Psoas muscle (tissue), 8 donors: ENCODE data around the gene PAPSS1. TPM values are rescaled to one million over a fixed set of nuclear protein-coding genes. Genes with fewer than 3 reads are reported as not detected.

Source experiments
- ATAC-seq, 4 donors: fragments of 200-7000 bp; cut with Tn5 transposase; one replicate each; pipeline ENCODE4 v1.9.1; 2020; ENCODE audit warnings: moderate library complexity in 3 of 4, mild to moderate bottlenecking in 2 of 4
- DNase-seq, 2 donors: peaks; one replicate each; pipeline ENCODE4 v3.0.0-alpha.2; 2020
- H3K27ac ChIP-seq: fragments of 200-600 bp; one replicate; pipeline ENCODE4 v1.8.0; 2022
- H3K27me3 ChIP-seq, 3 donors: fragments of 200-600 bp in 1 of 3; one replicate each; pipeline versions ENCODE4 v1.6.1 to v1.8.0; 2013 to 2022; ENCODE audit warnings: low read length in 2 of 3, mild to moderate bottlenecking in 2 of 3, moderate library complexity in 1 of 3; ENCODE audit not compliant: insufficient read depth in 3 of 3
- H3K36me3 ChIP-seq, 2 donors: fragments of 200-600 bp in 1 of 2; one replicate each; pipeline versions ENCODE4 v1.6.1 to v1.8.0; 2013 to 2022; ENCODE audit warnings: low read depth in 1 of 2, mild to moderate bottlenecking in 1 of 2, moderate library complexity in 1 of 2; ENCODE audit not compliant: insufficient read depth in 1 of 2
- H3K4me1 ChIP-seq: fragments of 200-600 bp; one replicate; pipeline ENCODE4 v1.8.0; 2022
- H3K4me3 ChIP-seq: fragments of 200-600 bp; one replicate; pipeline ENCODE4 v1.8.0; 2022; ENCODE audit warnings: mild to moderate bottlenecking
- H3K9me3 ChIP-seq: fragments of 200-600 bp; one replicate; pipeline ENCODE4 v1.8.0; 2022
- CTCF ChIP-seq: fragments of 200-600 bp; IDR thresholded peaks from one replicate; pipeline ENCODE4 v1.8.0; 2022; ENCODE audit warnings: antibody characterized with exemption
- WGBS, 3 donors: extraction: QIAGEN DNeasy Blood & Tissue Kit; methylation state at CpG; one replicate each; pipeline versions ENCODE4 v1.1.6 to v1.1.7; 2013; 5-methylcytosine and 5-hydroxymethylcytosine counted together
- intact Hi-C, 2 donors: fragments of 100-400 bp; cut with DNase I; formaldehyde crosslinking; loops; one replicate each; pipeline versions ENCODE4 v1.11.0 to v1.14.2; 2022
- polyA plus RNA-seq, 3 donors: library from polyadenylated mRNA; stranded (reverse); fragments of 200-250 nt; gene quantifications; one replicate each; pipeline ENCODE4 v1.2.3, GENCODE V29; 2013
- total RNA-seq, 4 donors: library from RNA; stranded (reverse); fragmentation: NEBNext Ultra II Directional in 2 of 4; extraction: Animal tissue kit (Norgen Biotek cat#: 25700) in 2 of 4; gene quantifications; one replicate each; pipeline versions ENCODE4 v1.2.1 to v1.2.4, GENCODE V29; 2021 to 2023
- donor health status: healthy with polysubstance abuse.
- donor health status: DM: no; HTN: no; CAD: no; lungs with moderate emphysema.
- donor health status: Bipolar disorder and iron deficiency.
- donor health status: healthy.
- donor health status: DM: yes; HTN: yes; CAD: no.
- donor health status: DM: no; HTN: no; CAD: no.
- donor health status: DM: no; HTN: no; CAD: no.
- donor health status: DM: yes; HTN: yes; CAD: no.

The PAPSS1 gene
- total and polyA plus RNA-seq, 7 donors = 4.0 to 10.8 (median 5.5) TPM

- peaks cover 2 to 32% of the 10 kb centered on the region in 2 donors for H3K36me3 ChIP-seq
- TF ChIP-seq CTCF = no peak
- DNase-seq (no peak), ATAC-seq (no peak)
- no peaks in the 10 kb centered on the region for H3K9me3 ChIP-seq
- H3K4me1 ChIP-seq = no peaks in the 10 kb centered on the region
- H3K4me3 ChIP-seq = no peak overlapping the region
- H3K27me3 ChIP-seq = no peaks in the 10 kb centered on the region
- intact Hi-C loops = no loop called here
- no peak overlapping the region for H3K27ac ChIP-seq
Observed at GRCh38 chr4:107650251-107650650, 69.8 kb downstream of the PAPSS1 start.

GRCh38 chr4:107648178-107648991 lies 71.6 kb downstream of the PAPSS1 start:
- 95 to 96% (median 96%) methylated on average over 8 of the region's 8 CpGs for WGBS, 3 donors
- no peak for TF ChIP-seq CTCF
- H3K27ac ChIP-seq = no peak overlapping the region
- H3K36me3 ChIP-seq = peaks cover 2 to 31% of the 10 kb centered on the region in 2 donors
- no peak for ATAC-seq
- H3K27me3 ChIP-seq = no peaks in the 10 kb centered on the region
- H3K4me3 ChIP-seq = no peak overlapping the region
- intact Hi-C loops = no loop called here
- no peaks in the 10 kb centered on the region for H3K9me3 ChIP-seq
- DNase-seq = no peak
- H3K4me1 ChIP-seq = no peaks in the 10 kb centered on the region

- Histone ChIP-seq H3K27ac (no peak overlapping the region), H3K4me1 (no peaks in the 10 kb centered on the region), H3K4me3 (no peak overlapping the region), H3K27me3 (no peaks in the 10 kb centered on the region), H3K9me3 (no peaks in the 10 kb centered on the region), H3K36me3 (peaks cover 2 to 23% of the 10 kb centered on the region in 2 donors)
- WGBS, 3 donors = 90 to 94% (median 91%) methylated on average over 4 of the region's 4 CpGs
- no peak for ATAC-seq
- TF ChIP-seq CTCF = no peak
- intact Hi-C loops = no loop called here
- no peak for DNase-seq
Observed at GRCh38 chr4:107647591-107647990, 72.4 kb downstream of the PAPSS1 start.

- DNase-seq = no peak
- H3K4me3 ChIP-seq = no peak overlapping the region
- intact Hi-C loops = no loop called here
- H3K4me1 ChIP-seq = no peaks in the 10 kb centered on the region
- no peak overlapping the region for H3K27ac ChIP-seq
- H3K9me3 ChIP-seq = no peaks in the 10 kb centered on the region
- no peaks in the 10 kb centered on the region for H3K27me3 ChIP-seq
- peaks cover 0 to 11% of the 10 kb centered on the region in 2 donors for H3K36me3 ChIP-seq
- no peak for TF ChIP-seq CTCF
- no peak for ATAC-seq
- 87 to 94% (median 88%) methylated on average over 4 of the region's 4 CpGs for WGBS, 3 donors
Observed at GRCh38 chr4:107645604-107646003, 74.4 kb downstream of the PAPSS1 start.

GRCh38 chr4:107643021-107643420 lies 77.0 kb downstream of the PAPSS1 start:
- Histone ChIP-seq H3K4me3 (no peak overlapping the region), H3K27ac (no peak overlapping the region), H3K4me1 (no peaks in the 10 kb centered on the region), H3K9me3 (no peaks in the 10 kb centered on the region), H3K27me3 (no peaks in the 10 kb centered on the region), H3K36me3 (peaks cover 0 to 11% of the 10 kb centered on the region in 2 donors)
- TF ChIP-seq CTCF = no peak
- intact Hi-C loops = no loop called here
- 66 to 84% (median 66%) methylated on average over 7 of the region's 7 CpGs for WGBS, 3 donors
- ATAC-seq (no peak), DNase-seq (no peak)
